GM19035 (cell line): ENCODE data around the gene NRF1.
"Not testable (repeated sequence)": the region's sequence is repeated elsewhere in the genome, so short reads cannot be mapped to it uniquely, and the experiment has no call there.

Experiments
- ATAC-seq: cut with Tn5 transposase; IDR thresholded peaks from one replicate; pipeline ENCODE4 v1.9.1; 2021; ENCODE audit not compliant: unreplicated experiment

Gene NRF1

DNA sequence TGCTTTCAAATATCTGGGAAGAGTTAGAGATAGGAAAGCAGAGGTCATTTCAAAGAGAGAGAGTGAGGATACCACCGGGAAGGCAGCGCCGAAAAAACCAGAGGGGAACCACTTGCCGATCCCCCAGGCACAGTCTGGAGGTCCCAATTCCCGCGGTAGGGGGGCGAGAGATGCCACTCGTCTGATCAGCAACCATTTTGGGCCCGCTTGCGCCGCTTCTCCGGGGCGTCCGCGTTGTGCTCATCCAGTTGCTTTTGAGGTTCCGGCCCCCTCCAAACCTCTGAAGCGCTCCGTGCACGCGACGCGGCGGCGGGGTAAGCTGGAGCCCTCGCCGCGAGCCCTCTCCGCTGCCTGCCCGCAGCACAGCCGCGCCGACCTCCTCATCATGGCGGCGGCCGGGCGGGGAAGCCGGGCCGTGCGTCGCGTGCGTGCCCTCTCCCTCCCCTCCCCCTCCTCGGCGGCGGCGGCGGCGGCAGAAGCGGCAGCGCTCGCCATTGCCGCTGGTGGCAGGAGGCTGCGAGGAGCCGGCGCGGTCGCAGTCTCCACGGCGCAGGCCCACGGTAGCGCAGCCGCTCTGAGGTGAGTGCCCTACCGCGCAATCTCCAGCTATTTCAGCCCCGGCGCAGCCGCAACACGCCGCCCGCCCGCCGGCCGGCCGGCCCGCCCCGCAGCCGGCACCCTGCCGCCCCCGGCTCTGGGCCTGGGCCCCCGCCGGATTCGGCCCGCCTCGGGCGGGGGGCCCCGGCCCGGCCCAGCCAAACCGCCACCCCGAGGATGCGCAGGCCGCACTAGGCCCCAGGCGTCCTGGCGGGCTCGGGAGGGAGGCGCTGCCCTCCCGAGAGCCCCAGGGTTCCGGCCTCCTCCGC lies at the start of gene NRF1:
Gene NRF1, plus strand, starts transcription at position 475 of the 866 bp plus-strand sequence. CDS start 45,632 bp downstream, outside the sequence.
- ATAC-seq: peak; percentile 79

DNA sequence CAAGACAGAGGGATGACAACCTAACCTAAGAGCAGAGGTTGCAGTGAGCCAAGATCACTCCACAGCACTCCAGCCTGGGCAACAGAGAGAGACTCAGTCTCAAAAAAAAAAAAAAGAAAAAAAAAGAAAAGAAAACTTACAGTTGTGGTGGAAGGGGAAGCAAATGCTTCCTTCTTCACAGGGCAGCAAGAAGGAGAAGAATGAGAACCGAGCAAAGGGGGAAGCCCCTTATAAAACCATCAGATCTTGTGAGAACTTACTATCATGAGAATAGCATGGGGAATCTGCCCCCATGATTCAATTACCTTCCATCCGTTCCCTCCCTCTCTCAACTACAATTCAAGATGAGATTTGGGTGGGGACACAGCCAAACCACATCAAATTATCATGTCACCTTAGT lies 45.2 kb upstream of the NRF1 start:
- not testable (repeated sequence) for ATAC-seq

DNA sequence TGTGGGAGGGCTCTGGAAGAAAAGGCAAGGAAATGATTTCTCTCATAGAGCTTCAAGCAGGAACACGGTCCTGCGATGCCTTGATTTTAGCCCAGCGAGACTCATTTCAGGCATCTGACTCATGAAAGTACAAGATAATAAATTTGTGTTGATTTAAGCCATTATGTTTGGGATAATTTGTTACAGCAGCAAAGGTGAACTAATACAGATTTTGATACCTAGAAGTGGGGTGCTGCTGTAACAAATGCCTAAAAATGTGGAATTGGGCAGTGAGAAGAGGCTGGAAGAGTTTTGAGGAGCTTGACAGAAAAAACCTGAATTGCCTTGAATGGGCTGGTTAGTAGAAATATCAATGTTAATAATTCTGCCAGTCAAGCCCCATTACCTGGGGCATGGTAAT lies 44.1 kb upstream of the NRF1 start:
- no peak for ATAC-seq

DNA sequence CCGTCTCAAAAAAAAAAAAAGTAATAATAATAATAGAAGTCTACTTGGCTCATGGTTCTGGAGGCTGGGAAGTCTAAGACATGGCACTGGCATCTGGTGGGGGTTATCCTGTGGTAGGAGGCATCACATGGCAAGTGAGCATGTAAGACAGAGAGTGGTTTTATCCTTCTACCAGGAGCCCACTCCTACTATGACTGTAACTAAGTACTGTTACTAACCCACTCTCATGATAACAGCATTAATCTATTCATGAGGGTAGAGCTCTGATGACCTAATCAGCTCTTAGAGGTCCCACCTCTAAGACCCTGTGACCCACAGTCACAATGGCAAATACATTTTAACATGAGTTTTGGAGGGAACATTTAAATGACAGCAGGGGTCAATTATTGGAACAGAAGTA lies 43.3 kb upstream of the NRF1 start:
- ATAC-seq: no peak

DNA sequence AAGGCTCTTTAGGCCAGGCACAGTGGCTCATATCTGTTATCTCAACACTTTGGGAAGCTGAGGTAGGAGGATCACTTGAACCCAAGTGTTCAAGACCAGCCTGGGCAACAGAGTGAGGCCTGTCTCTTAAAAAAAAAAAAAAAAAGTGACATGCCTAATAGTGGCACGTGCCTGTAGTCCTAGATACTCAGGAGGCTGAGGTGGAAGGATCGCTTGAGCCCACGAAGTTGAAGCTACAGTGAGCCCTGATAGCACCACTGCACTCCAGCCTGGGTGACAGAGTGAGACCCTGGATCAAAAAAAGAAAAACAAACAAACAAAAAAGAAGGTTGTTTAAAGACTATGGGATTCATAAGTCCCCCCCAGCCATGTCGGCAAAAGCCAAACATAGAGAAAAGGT lies 42.2 kb upstream of the NRF1 start:
- no peak for ATAC-seq

DNA sequence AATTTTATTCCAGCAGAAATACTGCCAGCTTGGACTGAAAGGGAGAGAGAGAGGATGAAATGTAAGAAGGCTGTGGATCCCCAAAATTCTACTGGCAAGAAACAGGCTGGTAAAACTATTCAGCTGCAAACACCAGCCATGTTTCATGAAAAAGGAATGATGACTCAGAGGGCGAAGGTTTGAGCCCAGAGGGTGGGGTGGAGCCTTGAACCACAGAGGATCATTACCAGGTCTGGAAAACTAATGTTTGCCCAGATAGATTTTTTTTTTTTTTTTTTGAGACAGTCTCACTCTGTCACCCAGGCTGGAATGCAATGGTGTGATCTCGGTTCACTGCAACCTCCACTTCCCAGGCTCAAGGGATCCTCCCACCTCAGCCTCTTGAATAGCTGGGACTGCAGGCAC lies 41.7 kb upstream of the NRF1 start:
- no peak for ATAC-seq

DNA sequence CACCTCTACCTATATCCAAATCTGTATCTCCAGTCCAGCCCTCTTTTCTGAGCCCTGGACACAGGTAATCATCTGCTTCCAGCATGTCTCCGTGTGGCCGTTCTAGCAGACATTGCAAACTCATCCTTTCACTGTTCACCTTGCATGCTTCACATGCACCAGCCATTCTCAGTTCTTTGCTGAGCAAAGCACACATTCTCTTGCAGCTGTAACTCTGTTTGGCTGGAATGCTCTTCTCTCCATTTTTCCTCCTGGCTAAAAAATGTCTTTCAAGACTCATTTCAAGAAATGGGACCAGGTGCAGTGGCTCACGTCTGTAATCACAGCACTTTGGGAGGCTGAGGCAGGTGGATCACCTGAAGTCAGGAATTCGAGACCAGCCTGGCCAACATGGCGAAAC lies 40.3 kb upstream of the NRF1 start:
- ATAC-seq: no peak

DNA sequence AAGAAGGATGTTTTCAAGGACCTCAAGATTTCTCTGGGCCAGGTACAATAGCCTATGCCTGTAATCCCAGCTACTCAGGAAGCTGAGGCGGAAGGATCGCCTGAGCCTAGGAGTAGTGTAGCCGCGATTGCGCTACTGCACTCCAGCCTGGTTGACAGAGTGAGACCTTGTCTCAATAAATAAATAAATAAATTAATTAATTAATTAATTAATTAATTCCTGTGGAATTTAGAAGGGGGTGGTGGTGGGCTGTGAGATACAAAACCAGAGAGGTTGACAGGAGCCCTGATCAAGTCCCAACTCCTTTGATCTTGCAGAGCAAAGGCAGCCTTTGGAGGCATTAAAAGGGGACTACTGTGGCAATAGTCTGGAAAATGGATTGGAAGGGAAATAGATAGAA lies 39.3 kb upstream of the NRF1 start:
- ATAC-seq: no peak

DNA sequence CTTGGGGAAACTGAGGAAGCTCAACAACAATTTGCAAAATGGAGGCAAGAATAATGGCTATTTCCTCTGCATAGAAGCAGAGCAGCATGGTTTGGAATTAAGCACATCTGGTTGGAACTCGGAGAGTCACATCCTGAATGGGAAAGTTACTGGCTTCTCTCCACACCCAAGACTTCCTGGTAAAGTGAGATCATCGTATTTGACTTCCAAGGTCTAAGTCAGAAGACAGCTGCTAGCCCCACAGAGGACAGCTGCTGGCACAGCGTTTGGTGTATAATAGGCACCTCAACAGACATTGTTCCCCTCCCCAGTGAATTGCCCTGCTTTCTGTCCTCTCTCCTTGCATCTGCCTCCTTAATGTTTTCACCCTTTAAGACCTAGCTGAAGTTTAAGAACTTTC lies 37.0 kb upstream of the NRF1 start:
- ATAC-seq: no peak

DNA sequence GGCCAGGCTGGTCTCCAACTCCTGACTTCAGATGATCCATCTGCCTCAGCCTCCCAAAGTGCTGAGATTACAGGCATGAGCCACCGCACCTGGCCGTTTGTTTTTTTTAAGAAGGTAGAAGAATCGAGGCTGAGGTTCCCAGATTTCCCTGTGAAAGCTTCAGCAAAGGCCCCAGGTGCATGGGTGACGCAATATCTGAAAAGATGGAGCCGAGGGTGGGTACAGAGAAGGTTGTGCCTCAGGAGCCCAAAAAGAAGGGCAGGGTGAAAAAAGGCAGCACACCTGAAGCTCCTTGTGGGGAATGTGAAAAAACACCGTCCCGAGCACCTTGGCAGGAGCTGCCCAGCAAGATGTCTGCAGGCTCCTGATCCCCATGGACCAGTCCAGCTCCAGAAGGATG lies 35.8 kb upstream of the NRF1 start:
- no peak for ATAC-seq

DNA sequence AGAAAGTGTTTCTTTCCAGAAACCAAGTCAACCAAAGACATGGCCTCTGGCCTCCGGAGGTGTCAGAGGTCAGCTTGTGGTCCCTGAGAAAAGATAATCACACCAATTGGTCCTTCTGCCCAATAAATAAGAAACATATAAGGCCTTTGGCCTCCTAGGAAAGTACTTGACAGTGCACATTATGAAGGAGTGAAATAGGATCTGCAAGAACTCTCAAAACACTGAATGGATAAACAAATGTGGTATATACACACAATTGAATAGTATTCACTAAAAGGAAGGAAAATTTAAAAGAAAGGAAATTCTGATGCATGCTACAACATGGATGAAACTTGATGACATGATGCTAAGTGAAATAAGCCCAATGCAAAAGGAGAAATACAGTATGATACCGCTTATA lies 35.4 kb upstream of the NRF1 start:
- ATAC-seq: no peak

DNA sequence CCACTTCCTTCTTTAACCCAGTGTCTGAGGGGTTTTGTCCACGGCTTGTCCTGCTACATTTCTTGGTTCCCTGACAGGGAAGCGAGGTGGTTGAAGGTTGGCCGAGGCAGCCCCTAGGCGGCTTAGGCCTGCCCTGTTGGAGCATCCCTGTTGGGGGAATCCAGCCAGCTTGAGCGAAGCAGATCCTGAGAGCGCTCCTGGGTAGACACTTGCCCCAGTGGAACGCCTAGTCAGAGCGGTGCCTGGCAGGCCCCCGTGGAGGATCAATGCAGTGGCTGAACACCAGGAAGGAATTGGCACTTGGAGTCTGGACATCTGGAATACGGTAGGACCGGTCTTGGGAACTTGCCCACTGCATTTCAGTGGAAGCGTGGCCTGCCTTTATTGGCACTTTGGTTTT lies 32.7 kb upstream of the NRF1 start:
- ATAC-seq: no peak

DNA sequence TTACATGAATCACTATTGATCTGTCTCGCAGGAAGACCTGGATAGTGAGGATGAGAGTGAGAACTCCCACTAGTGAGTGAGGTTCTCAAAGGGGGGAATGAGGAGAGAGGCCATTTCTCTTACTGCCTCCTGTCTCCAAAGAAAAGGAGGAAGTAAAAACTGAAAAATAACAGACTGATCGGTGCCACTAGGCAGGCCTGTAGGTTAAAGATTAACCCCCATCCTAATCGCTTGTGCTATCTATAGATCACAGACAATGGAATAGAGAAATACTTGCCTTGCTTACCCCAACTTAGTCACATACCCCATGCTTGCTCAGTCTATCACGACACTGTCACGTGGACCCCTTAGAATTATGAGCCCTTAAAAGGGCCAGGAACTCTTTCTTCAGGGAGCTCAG lies 25.3 kb upstream of the NRF1 start:
- ATAC-seq: not testable (repeated sequence)

DNA sequence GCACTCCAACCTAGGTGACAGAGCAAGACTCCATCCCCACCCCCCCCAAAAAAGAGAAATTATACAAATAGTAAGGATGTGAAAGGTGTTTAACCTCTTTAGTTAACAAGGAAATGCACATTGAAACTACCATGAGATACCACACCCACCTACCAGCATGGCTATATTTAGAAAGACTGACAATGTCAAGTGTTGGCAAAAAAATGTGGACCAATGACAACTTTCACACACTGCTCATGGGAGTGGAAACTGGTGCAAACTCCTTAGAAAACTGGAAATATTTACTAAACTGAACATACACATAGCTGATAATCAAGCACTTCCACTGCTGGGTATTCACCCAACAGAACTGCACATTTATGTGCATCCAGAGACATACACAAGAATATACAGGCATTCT lies 23.3 kb upstream of the NRF1 start:
- ATAC-seq: no peak

DNA sequence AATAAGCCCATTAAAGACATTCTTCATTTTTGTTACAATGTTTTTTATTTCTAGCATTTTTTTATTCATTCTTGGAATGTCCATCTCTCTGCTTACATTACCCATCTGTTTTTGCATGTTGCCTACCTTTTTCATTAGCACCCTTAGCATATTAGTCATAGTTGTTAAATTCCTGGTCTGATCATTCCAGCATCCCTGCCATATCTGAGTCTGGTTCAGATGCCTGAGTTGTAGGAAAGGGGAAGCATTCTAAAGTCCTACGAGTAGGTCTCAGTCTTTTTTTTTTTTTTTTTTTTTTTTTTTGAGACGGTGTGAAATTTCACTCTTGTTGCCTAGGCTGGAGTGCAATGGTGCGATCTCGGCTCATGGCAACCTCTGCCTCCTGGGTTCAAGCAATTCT lies 19.7 kb upstream of the NRF1 start:
- ATAC-seq: no peak

DNA sequence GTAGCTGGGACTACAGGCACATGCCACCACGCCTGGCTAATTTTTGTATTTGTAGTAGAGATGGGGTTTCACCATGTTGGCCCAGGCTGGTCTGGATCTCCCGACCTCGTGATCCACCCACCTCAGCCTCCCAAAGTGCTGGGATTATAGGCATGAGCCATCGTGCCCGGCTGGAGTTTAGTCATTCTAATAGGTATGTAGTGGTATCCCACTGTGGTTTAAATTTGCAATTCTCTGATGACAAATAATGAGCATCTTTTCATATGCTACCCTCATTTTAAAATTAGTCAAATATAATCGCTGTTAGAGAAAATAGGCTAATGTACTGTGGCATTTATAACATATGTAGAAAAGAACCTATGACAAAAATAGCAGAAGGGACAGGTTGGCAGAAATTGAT lies 15.1 kb upstream of the NRF1 start:
- ATAC-seq: not testable (repeated sequence)

DNA sequence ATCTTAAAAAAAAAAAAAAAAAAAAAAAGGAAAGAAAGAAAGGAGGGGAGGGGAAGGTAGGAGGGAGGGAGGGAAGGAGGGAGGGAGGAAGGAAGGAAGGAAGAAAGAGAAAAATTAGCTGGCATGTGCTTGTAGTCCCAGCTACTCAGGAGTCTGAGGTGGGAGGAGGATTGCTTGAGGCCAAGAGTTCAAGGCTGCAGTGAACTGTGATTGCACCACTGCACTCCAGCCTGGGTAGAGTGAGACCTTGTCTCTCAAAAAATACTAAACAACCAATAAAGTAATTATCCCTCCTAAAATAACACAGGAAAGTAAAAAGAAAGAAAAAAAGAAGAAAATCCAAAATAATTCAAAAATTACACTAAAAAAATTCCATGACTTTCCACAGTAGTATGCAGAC lies 13.8 kb upstream of the NRF1 start:
- ATAC-seq: no peak

DNA sequence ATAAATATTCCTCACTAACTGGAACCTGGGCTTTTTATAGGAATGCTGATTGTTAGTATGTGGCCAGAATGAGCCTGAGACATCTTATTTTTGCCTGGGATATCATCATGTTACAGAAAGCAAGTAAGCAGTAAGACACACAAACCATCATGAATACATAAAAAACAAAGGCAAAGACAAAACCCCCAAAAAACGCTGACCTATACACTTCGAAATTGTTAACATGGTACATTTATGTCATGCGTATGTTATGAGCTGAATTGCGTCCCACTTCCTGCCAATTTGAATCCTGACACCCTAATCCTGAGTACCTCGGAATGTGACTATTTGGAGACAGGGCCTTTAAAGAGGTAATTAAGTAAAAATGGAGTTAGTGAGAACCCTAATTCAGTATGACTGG lies 12.3 kb upstream of the NRF1 start:
- no peak for ATAC-seq

DNA sequence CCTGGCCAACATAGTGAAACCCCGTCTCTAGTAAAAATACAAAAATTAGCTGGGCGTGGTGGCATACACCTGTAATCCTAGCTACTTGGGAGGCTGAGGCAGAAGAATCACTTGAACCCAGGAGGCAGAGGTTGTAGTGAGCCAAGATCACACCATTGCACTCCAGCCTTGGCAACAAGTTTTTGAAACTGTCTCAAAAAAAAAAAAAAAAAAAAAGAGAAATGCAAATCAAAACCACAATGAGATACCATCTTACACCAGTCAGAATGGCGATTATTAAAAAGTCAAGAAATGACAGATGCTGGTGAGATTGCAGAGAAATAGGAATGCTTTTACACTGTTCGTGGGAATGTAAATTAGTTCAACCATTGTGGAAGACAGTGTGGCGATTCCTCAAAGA lies 7.9 kb upstream of the NRF1 start:
- not testable (repeated sequence) for ATAC-seq

DNA sequence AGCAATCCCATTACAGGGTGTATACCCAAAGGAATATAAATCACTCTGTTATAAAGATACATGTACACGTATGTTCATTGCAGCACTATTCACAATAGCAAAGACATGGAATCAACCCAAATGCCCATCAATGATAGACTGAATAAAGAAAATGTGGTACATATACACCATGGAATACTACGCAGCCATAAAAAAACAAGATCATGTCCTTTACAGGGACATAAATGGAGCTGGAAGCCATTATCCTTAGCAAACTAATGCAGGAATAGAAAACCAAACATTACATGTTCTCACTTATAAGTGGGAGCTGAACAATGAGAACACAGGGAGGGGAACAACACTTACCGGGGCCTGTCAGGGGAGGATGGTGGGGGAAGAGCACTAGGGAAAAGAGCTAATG lies 7.5 kb upstream of the NRF1 start:
- not testable (repeated sequence) for ATAC-seq

DNA sequence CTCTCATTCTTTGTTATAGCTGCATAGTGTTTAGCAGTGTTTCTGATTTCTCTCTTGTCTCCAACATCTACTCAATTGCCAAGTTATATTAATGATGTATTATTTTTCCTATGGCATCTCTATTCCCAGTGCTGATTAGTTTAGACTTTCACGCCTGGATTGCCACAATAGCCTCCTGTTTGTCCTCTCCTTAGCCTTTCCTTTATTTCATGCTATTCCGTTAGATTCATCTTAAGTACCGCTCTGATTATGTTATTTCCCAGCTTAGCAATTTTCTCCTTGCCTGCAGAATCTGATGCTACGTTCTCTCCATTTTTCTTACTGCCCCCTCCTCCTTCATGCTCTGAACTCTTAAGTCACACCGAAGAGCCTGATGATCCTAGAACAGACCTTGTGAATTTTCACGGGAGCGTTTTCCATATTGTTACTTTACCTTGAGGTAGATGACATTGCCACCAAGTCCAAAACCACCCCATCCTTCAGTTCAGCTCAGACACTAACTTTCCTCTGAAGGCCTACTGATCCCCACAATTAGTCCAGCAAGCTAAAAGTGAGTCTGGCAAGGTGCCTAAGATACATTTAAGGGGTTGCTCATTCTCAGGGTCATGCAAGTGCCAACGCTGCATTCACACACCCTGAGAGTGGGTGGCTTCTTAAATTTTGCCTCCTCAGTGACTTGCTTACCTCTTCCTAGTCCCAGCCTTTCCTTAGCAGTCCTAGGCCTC lies 6.6 kb upstream of the NRF1 start:
- ATAC-seq: no peak

DNA sequence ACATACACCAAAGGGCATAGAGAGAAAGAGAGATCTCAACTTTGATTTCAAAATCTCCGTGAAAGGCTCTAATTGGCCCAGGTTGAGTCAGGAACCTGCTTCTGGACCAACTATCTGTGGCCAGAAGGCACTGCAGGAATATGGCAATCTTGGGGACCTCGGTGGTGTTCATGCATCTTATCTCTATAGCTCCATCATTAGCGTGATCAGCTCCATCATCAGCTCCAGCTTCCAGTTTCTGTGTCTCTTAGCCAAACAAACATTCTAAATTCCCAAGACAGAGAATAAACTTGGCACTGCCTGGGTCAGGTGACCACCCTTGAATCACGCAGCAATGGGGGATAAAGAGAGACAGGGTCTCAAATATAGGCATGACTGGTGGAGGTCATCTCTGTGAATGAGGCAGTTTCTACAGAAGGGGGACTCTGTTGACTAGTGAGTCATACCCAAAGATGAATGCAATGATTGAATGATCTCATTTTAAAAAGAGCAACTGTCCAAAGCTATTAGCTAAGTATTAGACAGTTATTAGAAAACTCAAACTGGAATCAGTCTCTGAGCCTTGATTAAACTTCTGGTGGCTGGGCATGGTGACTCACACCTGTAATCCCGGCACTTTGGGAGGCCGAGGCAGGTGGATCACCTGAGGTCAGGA lies 5.4 kb upstream of the NRF1 start:
- ATAC-seq: no peak
